Mucosa of descending colon (tissue), 3 donors: Measurements from ENCODE around the gene DMAC1. TPM values are rescaled to one million over a fixed set of nuclear protein-coding genes. Genes with fewer than 3 reads are reported as not detected.
A peak's percentile ranks its signal among the peaks of the same experiment; 100 is the strongest.

Experiments
- ATAC-seq: fragments of 200-7000 bp; cut with Tn5 transposase; one replicate; pipeline ENCODE4 v1.9.1; 2020; ENCODE audit warnings: mild to moderate bottlenecking, moderate library complexity
- DNase-seq, 3 donors: peaks; one replicate each; pipeline ENCODE4 v3.0.0-alpha.2; 2020
- H3K36me3 ChIP-seq: fragments of 200-600 bp; one replicate; pipeline ENCODE4 v1.8.0; 2021; ENCODE audit warnings: low read depth, mild to moderate bottlenecking
- H3K4me1 ChIP-seq: fragments of 200-600 bp; one replicate; pipeline ENCODE4 v1.8.0; 2021; ENCODE audit warnings: low read depth, mild to moderate bottlenecking
- H3K4me3 ChIP-seq: fragments of 200-600 bp; one replicate; pipeline ENCODE4 v1.8.0; 2021; ENCODE audit warnings: mild to moderate bottlenecking
- H3K9me3 ChIP-seq: fragments of 200-600 bp; one replicate; pipeline ENCODE4 v1.8.0; 2021; ENCODE audit warnings: mild to moderate bottlenecking
- CTCF ChIP-seq: fragments of 200-600 bp; IDR thresholded peaks from one replicate; pipeline ENCODE4 v1.8.0; 2022; ENCODE audit warnings: antibody characterized with exemption, mild to moderate bottlenecking
- intact Hi-C, 2 donors: fragments of 100-400 bp; cut with DNase I in 1 of 2; cut with micrococcal nuclease in 1 of 2; formaldehyde crosslinking; loops; one replicate each; pipeline versions ENCODE4 v1.11.0 to v1.11.1; 2022; cut with DNase I, micrococcal nuclease
- total RNA-seq, 3 donors: library from RNA; stranded (reverse); fragmentation: NEBNext Ultra II Directional in 2 of 3; extraction: Animal tissue kit (Norgen Biotek cat#: 25700) in 2 of 3; gene quantifications; one replicate each; pipeline versions ENCODE4 v1.2.1 to v1.2.4, GENCODE V29; 2021 to 2023
- donor health status: DM: no; HTN: no; CAD: no; lungs with moderate emphysema.
- donor health status: DM: no; HTN: no; CAD: no.
- donor health status: DM: no; HTN: yes; CAD: no.

DMAC1 gene
- total RNA-seq, 3 donors from 2014 or later, result 49.3 to 89.3 (median 73.8) TPM

GRCh38 chr9:7816021-7816420 is 16.4 kb upstream of the DMAC1 start:
- no peak for ATAC-seq
- H3K4me3 ChIP-seq, result no peak overlapping the region
- TF ChIP-seq CTCF, result no peak
- peaks cover 14% of the 10 kb centered on the region for H3K4me1 ChIP-seq
- no peaks in the 10 kb centered on the region for H3K9me3 ChIP-seq
- DNase-seq, result no peak
- intact Hi-C loops, result no loop called here
- H3K36me3 ChIP-seq, result no peaks in the 10 kb centered on the region

GRCh38 chr9:7813030-7813429 is 13.5 kb upstream of the DMAC1 start:
- ATAC-seq, result peak; percentile 70
- intact Hi-C loops, result no loop called here
- no peak overlapping the region for H3K4me3 ChIP-seq
- no peak for TF ChIP-seq CTCF
- H3K9me3 ChIP-seq, result no peaks in the 10 kb centered on the region
- DNase-seq, result no peak
- H3K4me1 ChIP-seq, result peaks cover 14% of the 10 kb centered on the region
- no peaks in the 10 kb centered on the region for H3K36me3 ChIP-seq

GRCh38 chr9:7811677-7812076 is 12.1 kb upstream of the DMAC1 start:
- Histone ChIP-seq H3K4me3 (no peak overlapping the region), H3K4me1 (peaks cover 14% of the 10 kb centered on the region), H3K9me3 (no peaks in the 10 kb centered on the region), H3K36me3 (no peaks in the 10 kb centered on the region)
- ATAC-seq (peak; percentile 96), DNase-seq (peak in 1 of 3 donors; percentile 43)
- TF ChIP-seq CTCF, result no peak
- intact Hi-C loops, result no loop called here

GRCh38 chr9:7802666-7803065 is 3.1 kb upstream of the DMAC1 start:
- ATAC-seq (no peak), DNase-seq (no peak)
- intact Hi-C loops, result no loop called here
- no peak overlapping the region for H3K4me3 ChIP-seq
- no peaks in the 10 kb centered on the region for H3K36me3 ChIP-seq
- TF ChIP-seq CTCF, result no peak
- peaks cover 3% of the 10 kb centered on the region for H3K4me1 ChIP-seq
- no peaks in the 10 kb centered on the region for H3K9me3 ChIP-seq

GRCh38 chr9:7799944-7800285 is 337 bp upstream of the DMAC1 start:
- Histone ChIP-seq H3K9me3 (no peaks in the 10 kb centered on the region), H3K36me3 (no peaks in the 10 kb centered on the region), H3K4me1 (peaks cover 4% of the 10 kb centered on the region), H3K4me3 (no peak overlapping the region)
- intact Hi-C loops, result no loop called here
- DNase-seq, result no peak
- no peak for TF ChIP-seq CTCF
- ATAC-seq, result peak; percentile 9

GRCh38 chr9:7794196-7794595 is 5.4 kb downstream of the DMAC1 start:
- no peak for TF ChIP-seq CTCF
- intact Hi-C loops, result no loop called here
- peaks cover 11% of the 10 kb centered on the region for H3K4me1 ChIP-seq
- ATAC-seq, result no peak
- no peak overlapping the region for H3K4me3 ChIP-seq
- H3K36me3 ChIP-seq, result no peaks in the 10 kb centered on the region
- H3K9me3 ChIP-seq, result no peaks in the 10 kb centered on the region
- DNase-seq, result no peak
